ENCODE measurements around the gene ITPK1. TPM values are rescaled to one million over a fixed set of nuclear protein-coding genes. Genes with fewer than 3 reads are reported as not detected.

ITPK1 gene
- total RNA-seq, 4 donors from 2014 or later, result 43.9 to 56.1 (median 44.5) TPM

DNA sequence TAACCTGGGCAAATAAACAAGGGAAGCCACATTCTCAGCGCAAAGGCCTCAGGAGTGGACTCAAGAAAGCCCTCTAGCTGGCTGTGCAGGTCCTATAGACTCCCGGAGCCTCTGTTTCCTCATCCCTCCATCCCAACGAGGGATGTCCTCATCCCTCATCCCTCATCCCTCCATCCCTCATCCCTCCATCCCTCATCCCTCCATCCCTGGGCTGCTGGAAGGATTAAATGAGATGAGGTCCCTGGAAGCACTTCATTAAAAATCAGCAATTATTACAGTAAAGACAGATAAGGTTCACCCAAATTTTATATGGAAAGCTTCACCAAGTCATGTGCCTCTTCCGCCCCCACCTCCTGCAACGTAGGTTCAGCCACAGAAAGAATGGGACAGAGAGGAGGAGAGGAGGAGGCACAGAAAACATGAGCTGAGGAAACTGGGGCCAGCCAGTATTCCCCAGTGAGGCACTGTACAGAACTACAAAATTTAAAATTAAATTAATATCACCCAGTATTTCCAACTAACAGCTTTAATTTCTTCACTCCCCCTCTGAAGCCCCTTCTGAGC lies 4.8 kb downstream of the ITPK1 start:
- Histone ChIP-seq H3K27ac (no peak overlapping the region), H3K36me3 (no peaks in the 10 kb centered on the region), H3K4me1 (peaks cover 30 to 51% of the 10 kb centered on the region in 2 donors), H3K9me3 (no peaks in the 10 kb centered on the region), H3K4me3 (replicated peaks in 1 of 3) (no peak overlapping the region), H3K27me3 (no peaks in the 10 kb centered on the region)
- no peak for TF ChIP-seq POLR2A (IDR thresholded peaks at IDR 0.05)
- TF ChIP-seq, protein P1, sequence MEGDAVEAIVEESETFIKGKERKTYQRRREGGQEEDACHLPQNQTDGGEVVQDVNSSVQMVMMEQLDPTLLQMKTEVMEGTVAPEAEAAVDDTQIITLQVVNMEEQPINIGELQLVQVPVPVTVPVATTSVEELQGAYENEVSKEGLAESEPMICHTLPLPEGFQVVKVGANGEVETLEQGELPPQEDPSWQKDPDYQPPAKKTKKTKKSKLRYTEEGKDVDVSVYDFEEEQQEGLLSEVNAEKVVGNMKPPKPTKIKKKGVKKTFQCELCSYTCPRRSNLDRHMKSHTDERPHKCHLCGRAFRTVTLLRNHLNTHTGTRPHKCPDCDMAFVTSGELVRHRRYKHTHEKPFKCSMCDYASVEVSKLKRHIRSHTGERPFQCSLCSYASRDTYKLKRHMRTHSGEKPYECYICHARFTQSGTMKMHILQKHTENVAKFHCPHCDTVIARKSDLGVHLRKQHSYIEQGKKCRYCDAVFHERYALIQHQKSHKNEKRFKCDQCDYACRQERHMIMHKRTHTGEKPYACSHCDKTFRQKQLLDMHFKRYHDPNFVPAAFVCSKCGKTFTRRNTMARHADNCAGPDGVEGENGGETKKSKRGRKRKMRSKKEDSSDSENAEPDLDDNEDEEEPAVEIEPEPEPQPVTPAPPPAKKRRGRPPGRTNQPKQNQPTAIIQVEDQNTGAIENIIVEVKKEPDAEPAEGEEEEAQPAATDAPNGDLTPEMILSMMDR (IDR thresholded peaks at IDR 0.05), result no peak
- intact Hi-C loops (cut with DNase I), result no loop called here
- no peak for DNase-seq
- 90 to 92% methylated on average over 5 of the region's 5 CpGs for WGBS, 2 donors

DNA sequence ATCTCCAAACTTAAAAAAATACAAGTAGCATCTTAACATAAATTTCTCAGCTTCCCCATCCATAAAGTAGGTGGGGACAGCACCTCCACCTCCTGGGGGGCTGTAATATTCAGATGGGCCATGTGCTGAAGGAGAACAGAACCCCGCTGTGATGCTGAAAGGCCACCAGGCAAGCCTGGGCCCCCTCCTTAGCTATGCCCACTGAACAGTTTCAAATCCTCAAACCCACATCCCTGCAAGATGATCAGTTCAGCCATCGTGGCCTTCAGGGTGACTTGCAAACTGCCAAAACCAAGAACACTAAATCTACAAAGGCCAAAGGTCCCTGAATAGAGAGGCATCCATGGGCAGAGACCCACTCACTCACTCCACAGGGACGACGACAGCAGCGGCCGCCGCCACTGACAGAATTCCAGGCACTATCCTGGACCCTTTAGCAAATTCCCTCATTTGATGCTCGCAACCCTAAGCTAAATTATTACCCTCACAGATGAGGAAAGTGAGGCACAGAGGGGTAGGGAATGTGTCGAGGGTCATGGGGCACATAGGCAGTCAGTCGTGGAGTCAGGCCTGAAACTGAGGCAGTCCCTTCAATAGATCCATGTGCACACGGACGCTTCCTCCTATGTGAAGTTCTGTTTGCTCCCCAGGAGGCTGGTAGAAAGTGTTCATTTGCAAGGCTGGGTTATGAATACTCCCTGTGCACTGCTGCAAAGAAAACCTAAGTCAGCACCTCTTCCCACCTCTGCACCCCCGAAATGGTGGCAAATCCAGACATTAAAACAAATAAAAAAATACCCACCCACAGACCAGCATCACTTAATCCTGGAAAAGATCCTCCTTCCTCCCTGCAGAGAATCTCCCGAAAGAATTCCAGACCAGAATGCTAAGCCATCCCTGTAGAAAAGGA lies 5.9 kb downstream of the ITPK1 start:
- no peak for TF ChIP-seq POLR2A (IDR thresholded peaks at IDR 0.05)
- TF ChIP-seq, protein P1 (IDR thresholded peaks at IDR 0.05), result no peak
- Histone ChIP-seq H3K9me3 (no peaks in the 10 kb centered on the region), H3K27me3 (no peaks in the 10 kb centered on the region), H3K4me1 (peaks cover 30 to 58% of the 10 kb centered on the region in 2 donors), H3K27ac (no peak overlapping the region), H3K36me3 (no peaks in the 10 kb centered on the region), H3K4me3 (replicated peaks in 1 of 3) (no peak overlapping the region)
- WGBS, 2 donors, result 93% methylated on average over 14 of the region's 14 CpGs
- DNase-seq, result no peak
- intact Hi-C loops (cut with DNase I), result no loop called here

DNA sequence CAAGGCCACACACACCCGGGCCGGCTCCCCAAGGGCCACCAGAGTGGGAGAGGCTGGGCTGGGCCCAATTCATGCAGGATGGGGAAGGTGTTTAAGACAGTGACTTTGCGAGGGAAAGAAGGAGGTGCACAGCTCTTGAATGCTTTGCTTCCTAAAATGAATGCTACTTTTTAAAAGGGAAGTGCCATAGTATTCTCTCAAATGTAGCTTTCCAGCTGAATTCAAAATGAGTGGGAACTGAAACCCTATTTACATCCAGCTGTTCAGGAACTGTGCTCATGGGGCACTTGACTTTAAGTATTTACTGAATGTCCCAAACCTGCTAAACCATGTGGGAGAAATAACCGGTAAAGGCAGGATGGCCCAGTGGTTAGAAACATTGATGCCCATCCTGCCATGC lies 7.6 kb downstream of the ITPK1 start:
- H3K9me3 ChIP-seq, result no peaks in the 10 kb centered on the region
- H3K27ac ChIP-seq, result no peak overlapping the region
- no peak overlapping the region for H3K4me3 ChIP-seq (replicated peaks in 1 of 3)
- no peaks in the 10 kb centered on the region for H3K27me3 ChIP-seq
- 76 to 85% methylated on average over 4 of the region's 4 CpGs for WGBS, 2 donors
- TF ChIP-seq, protein P1 (IDR thresholded peaks at IDR 0.05), result no peak
- no peak for TF ChIP-seq POLR2A (IDR thresholded peaks at IDR 0.05)
- intact Hi-C loops (cut with DNase I), result no loop called here
- no peak for DNase-seq
- no peaks in the 10 kb centered on the region for H3K36me3 ChIP-seq
- H3K4me1 ChIP-seq, result peaks cover 14 to 57% of the 10 kb centered on the region in 2 donors

DNA sequence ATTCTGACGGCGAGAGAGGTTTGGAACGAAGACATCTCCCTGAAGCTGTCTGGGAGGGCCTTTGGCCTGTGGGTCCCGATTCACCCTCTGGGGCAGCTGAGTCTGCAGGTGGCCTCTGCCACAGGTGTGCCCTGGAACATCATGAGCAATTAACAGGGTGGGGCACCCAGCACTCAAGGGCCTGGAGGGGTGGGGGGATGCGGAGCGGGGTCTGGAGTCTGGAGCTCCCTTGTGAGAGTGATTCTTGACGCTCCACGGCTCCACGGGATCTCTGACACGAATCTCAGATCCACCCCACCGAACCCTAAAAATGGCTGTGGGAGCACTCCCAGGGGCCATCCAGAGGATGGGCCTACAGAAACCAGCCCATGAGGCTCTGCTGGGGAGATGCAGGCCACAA lies 8.3 kb downstream of the ITPK1 start:
- no peak for DNase-seq
- Histone ChIP-seq H3K4me3 (replicated peaks in 1 of 3) (no peak overlapping the region), H3K4me1 (peaks cover 7 to 51% of the 10 kb centered on the region in 2 donors), H3K36me3 (no peaks in the 10 kb centered on the region), H3K27ac (no peak overlapping the region), H3K27me3 (no peaks in the 10 kb centered on the region), H3K9me3 (no peaks in the 10 kb centered on the region)
- 90 to 93% methylated on average over 4 to 6 of the region's 11 CpGs for WGBS, 2 donors
- intact Hi-C loops (cut with DNase I), result no loop called here
- TF ChIP-seq POLR2A (IDR thresholded peaks at IDR 0.05), result no peak
- TF ChIP-seq, protein P1 (IDR thresholded peaks at IDR 0.05), result no peak

All from thyroid gland (tissue), 4 donors.